HEK293 (cell line): ENCODE results near the gene CERS3.

Experiments
- CTCF ChIA-PET: fragments of 350-600 bp; formaldehyde crosslinking; extraction: SDS; loops from one replicate; lab custom pipeline; 2021; ENCODE audit warnings: antibody characterized with exemption; lab: Yijun Ruan, JAX
- POLR2A ChIA-PET: fragments of 300-600 bp; formaldehyde crosslinking; extraction: SDS; loops from one replicate; lab custom pipeline; 2020; ENCODE audit warnings: antibody characterized with exemption, inconsistent platforms; lab: Yijun Ruan, JAX
- H3K27ac ChIP-seq: fragments of 200-500 bp; sonication (Bioruptor generic); 2 replicates; pipeline ENCODE4 v1.5.1; 2014; ENCODE audit warnings: low read depth, low read length, control low read depth, inconsistent platforms; ENCODE audit errors: extremely low read depth
- H3K36me3 ChIP-seq, 2 experiments: fragments of 200-500 bp in 1 of 2; sonication (Bioruptor generic) in 1 of 2; 1 replicate in 1 of 2; 2 replicates in 1 of 2; pipeline ENCODE4 v1.5.1; 2014 to 2017; ENCODE audit warnings: inconsistent platforms in 2 of 2, low read length in 2 of 2; ENCODE audit not compliant: control insufficient read depth in 2 of 2, insufficient read depth in 1 of 2
- H3K4me1 ChIP-seq: fragments of 200-500 bp; sonication (Bioruptor generic); 2 replicates; pipeline ENCODE4 v1.5.1; 2014; ENCODE audit warnings: mild to moderate bottlenecking, low read length, inconsistent platforms; ENCODE audit not compliant: control insufficient read depth, insufficient read depth
- H3K4me3 ChIP-seq: 2 replicates; pipeline ENCODE4 v1.5.1; 2011; ENCODE audit warnings: low read depth, mild to moderate bottlenecking, control low read depth, low read length, moderate library complexity
- H3K9me3 ChIP-seq: fragments of 200-500 bp; sonication (Bioruptor generic); 2 replicates; pipeline ENCODE4 v1.5.1; 2014; ENCODE audit warnings: low read depth, low read length, inconsistent platforms; ENCODE audit not compliant: control insufficient read depth, insufficient read depth
- HOXD13 ChIP-seq: sonication (generic); formaldehyde crosslinking; IDR thresholded peaks from 2 replicates; pipeline ENCODE4 v1.8.0; 2022; ENCODE audit warnings: missing genetic modification reagents, borderline replicate concordance
- MZF1 ChIP-seq: fragments of 450-650 bp; formaldehyde crosslinking; IDR thresholded peaks from 2 replicates; pipeline ENCODE4 v1.5.1; 2017; ENCODE audit warnings: missing biosample characterization, missing genetic modification characterization, borderline replicate concordance
- RBAK ChIP-seq: fragments of 450-650 bp; formaldehyde crosslinking; IDR thresholded peaks from 2 replicates; pipeline ENCODE4 v1.5.1; 2016; ENCODE audit warnings: missing biosample characterization, missing genetic modification characterization
- SALL2 ChIP-seq: fragments of 450-650 bp; formaldehyde crosslinking; IDR thresholded peaks from 2 replicates; pipeline ENCODE4 v1.5.0; 2017; ENCODE audit warnings: missing biosample characterization, mild to moderate bottlenecking, missing genetic modification characterization, borderline replicate concordance
- SCRT1 ChIP-seq: fragments of 450-650 bp; formaldehyde crosslinking; IDR thresholded peaks from 2 replicates; pipeline ENCODE4 v1.5.1; 2016; ENCODE audit warnings: missing biosample characterization, missing genetic modification characterization, borderline replicate concordance
- SCRT2 ChIP-seq: fragments of 450-650 bp; formaldehyde crosslinking; IDR thresholded peaks from 2 replicates; pipeline ENCODE4 v1.5.1; 2016; ENCODE audit warnings: missing biosample characterization, missing genetic modification characterization
- SETDB1 ChIP-seq: IDR thresholded peaks from one replicate; pipeline ENCODE4 v1.6.1; 2017; ENCODE audit warnings: mild to moderate bottlenecking, low read length, moderate library complexity, mixed read lengths; ENCODE audit not compliant: insufficient read length
- ZBTB48 ChIP-seq: fragments of 450-650 bp; formaldehyde crosslinking; IDR thresholded peaks from 2 replicates; pipeline ENCODE4 v1.5.1; 2016; ENCODE audit warnings: missing biosample characterization, missing genetic modification characterization
- ZFP3 ChIP-seq: fragments of 450-650 bp; formaldehyde crosslinking; IDR thresholded peaks from 2 replicates; pipeline ENCODE4 v1.5.1; 2016; ENCODE audit warnings: low read depth, missing biosample characterization, missing genetic modification characterization
- ZFP41 ChIP-seq: fragments of 450-650 bp; formaldehyde crosslinking; IDR thresholded peaks from 2 replicates; pipeline ENCODE4 v1.5.1; 2016; ENCODE audit warnings: missing biosample characterization, missing genetic modification characterization, borderline replicate concordance
- ZNF133 ChIP-seq: fragments of 450-650 bp; formaldehyde crosslinking; IDR thresholded peaks from 2 replicates; pipeline ENCODE4 v1.5.1; 2016; ENCODE audit warnings: missing biosample characterization, missing genetic modification characterization
- ZNF157 ChIP-seq: fragments of 450-650 bp; formaldehyde crosslinking; IDR thresholded peaks from 2 replicates; pipeline ENCODE4 v1.5.1; 2016; ENCODE audit warnings: missing biosample characterization, missing genetic modification characterization
- ZNF223 ChIP-seq: fragments of 450-650 bp; formaldehyde crosslinking; IDR thresholded peaks from 2 replicates; pipeline ENCODE4 v1.5.1; 2016; ENCODE audit warnings: missing biosample characterization, missing genetic modification characterization
- ZNF335 ChIP-seq: fragments of 450-650 bp; formaldehyde crosslinking; conservative IDR thresholded peaks from 2 replicates; pipeline ENCODE4 v1.5.1; 2016; ENCODE audit warnings: missing biosample characterization, missing genetic modification characterization
- ZNF362 ChIP-seq: fragments of 450-650 bp; formaldehyde crosslinking; IDR thresholded peaks from 2 replicates; pipeline ENCODE4 v1.5.1; 2016; ENCODE audit warnings: missing biosample characterization, missing genetic modification characterization
- ZNF660 ChIP-seq: fragments of 450-650 bp; IDR thresholded peaks from 2 replicates; pipeline ENCODE4 v1.5.1; 2018; ENCODE audit warnings: missing biosample characterization, mild to moderate bottlenecking, missing genetic modification characterization
- ZNF768 ChIP-seq: fragments of 450-650 bp; formaldehyde crosslinking; IDR thresholded peaks from 2 replicates; pipeline ENCODE4 v1.5.1; 2018; ENCODE audit warnings: missing biosample characterization, mild to moderate bottlenecking, missing genetic modification characterization
- ZNF777 ChIP-seq: fragments of 450-650 bp; formaldehyde crosslinking; IDR thresholded peaks from 2 replicates; pipeline ENCODE4 v1.5.1; 2017; ENCODE audit warnings: missing biosample characterization, missing genetic modification characterization, borderline replicate concordance
- TF ChIP-seq, protein P1 (sequence below): fragments of 450-650 bp; formaldehyde crosslinking; IDR thresholded peaks from 2 replicates; pipeline ENCODE4 v1.5.1; 2016; ENCODE audit warnings: missing biosample characterization, missing genetic modification characterization
- TF ChIP-seq, protein P2 (sequence below): fragments of 450-650 bp; formaldehyde crosslinking; IDR thresholded peaks from 2 replicates; pipeline ENCODE4 v1.5.1; 2017; ENCODE audit warnings: missing biosample characterization, missing genetic modification characterization

CERS3 gene

DNA sequence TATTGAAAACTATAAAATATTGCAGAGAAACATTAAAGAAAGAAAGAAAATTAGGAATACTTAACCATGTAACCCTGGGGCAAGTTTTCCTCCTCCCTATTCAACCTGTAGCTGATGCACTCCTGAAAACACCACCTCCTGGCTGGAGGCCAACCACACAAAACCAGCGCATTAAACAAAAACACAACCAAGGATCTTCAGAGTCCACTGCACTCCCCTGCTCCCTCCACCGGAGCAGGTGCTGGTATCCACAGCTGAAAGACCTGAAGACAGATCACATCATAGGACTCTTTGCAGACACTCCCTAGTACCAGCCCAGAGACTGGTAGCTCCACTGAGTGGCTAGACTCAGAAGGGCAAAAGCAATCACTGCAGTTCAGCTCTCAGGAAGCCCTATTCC lies 173.4 kb downstream of the CERS3 start:
- Histone ChIP-seq H3K27ac (no peak overlapping the region), H3K4me1 (no peaks in the 10 kb centered on the region), H3K4me3 (no peak overlapping the region), H3K9me3 (no peaks in the 10 kb centered on the region), H3K36me3 (no peaks in the 10 kb centered on the region)
- TF ChIP-seq ZBTB48 (tag by site-specific recombination): peak; percentile 88
- no peak for TF ChIP-seq ZFP3
- TF ChIP-seq SCRT1: peak; percentile 87; the same call in 1 of the 2 replicates
- TF ChIP-seq SCRT2 (tag by site-specific recombination): peak; percentile 85
- POLR2A ChIA-PET: no interaction called here
- CTCF ChIA-PET: interaction anchor here (0.9 kb wide), 1 partner anchor 1083 kb away, joined by 5 read pairs; no protein-coding TSS in a partner anchor

DNA sequence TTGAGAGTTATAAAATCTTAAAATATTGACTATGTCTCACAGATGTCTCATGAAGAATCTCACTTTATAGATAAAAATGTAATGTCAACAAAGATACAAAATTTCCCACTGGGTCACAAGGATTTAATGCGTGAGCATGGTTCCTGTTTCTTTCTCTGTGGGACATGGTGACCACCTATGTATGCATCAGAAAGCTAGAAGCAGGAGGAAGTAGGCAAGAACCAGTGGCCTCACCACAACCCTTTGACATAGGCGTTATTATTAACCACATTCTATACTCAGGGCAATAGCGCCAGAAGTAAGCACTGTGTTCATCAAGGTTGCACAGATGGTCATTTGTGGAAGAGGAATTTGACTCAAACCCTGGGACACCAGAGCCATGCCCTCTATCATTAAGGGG lies 175.3 kb downstream of the CERS3 start:
- TF ChIP-seq ZNF335 (tag by site-specific recombination) (no peak), SETDB1 (no peak), ZNF223 (tag by site-specific recombination) (no peak), ZFP41 (tag by site-specific recombination) (no peak), ZNF768 (no peak), ZNF362 (no peak), HOXD13 (CRISPR knock-in tag) (no peak), RBAK (no peak), ZNF157 (no peak), ZNF133 (tag by site-specific recombination) (no peak), ZNF660 (tag by site-specific recombination) (no peak), ZNF777 (tag by site-specific recombination) (no peak), SALL2 (tag by site-specific recombination) (no peak), MZF1 (no peak)
- TF ChIP-seq, protein P1, sequence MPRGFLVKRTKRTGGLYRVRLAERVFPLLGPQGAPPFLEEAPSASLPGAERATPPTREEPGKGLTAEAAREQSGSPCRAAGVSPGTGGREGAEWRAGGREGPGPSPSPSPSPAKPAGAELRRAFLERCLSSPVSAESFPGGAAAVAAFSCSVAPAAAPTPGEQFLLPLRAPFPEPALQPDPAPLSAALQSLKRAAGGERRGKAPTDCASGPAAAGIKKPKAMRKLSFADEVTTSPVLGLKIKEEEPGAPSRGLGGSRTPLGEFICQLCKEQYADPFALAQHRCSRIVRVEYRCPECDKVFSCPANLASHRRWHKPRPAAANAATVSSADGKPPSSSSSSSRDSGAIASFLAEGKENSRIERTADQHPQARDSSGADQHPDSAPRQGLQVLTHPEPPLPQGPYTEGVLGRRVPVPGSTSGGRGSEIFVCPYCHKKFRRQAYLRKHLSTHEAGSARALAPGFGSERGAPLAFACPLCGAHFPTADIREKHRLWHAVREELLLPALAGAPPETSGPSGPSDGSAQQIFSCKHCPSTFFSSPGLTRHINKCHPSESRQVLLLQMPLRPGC: no peak
- CTCF ChIA-PET: interaction anchor here (0.8 kb wide), 1 partner anchor 11 kb away, joined by 3 read pairs; no protein-coding TSS in a partner anchor
- Histone ChIP-seq H3K9me3 (no peaks in the 10 kb centered on the region), H3K4me1 (no peaks in the 10 kb centered on the region), H3K27ac (no peak overlapping the region), H3K36me3 (no peaks in the 10 kb centered on the region), H3K4me3 (no peak overlapping the region)
- POLR2A ChIA-PET: no interaction called here

- ChIA-PET CTCF (interaction anchor here (0.6 to 5.2 kb wide), 43 partner anchors 8 to 1488 kb away, joined by 3 to 69 read pairs (median 5); partner anchors contain the start of genes ADAMTS17, ASB7 and LINS1), POLR2A (interaction anchor here (1.1 to 1.6 kb wide), 2 partner anchors 8 to 11 kb away, joined by 3 to 9 read pairs; no protein-coding TSS in a partner anchor)
- TF ChIP-seq HOXD13 (CRISPR knock-in tag): peak; percentile 37; the same call in 1 of the 2 replicates
- TF ChIP-seq, protein P2, sequence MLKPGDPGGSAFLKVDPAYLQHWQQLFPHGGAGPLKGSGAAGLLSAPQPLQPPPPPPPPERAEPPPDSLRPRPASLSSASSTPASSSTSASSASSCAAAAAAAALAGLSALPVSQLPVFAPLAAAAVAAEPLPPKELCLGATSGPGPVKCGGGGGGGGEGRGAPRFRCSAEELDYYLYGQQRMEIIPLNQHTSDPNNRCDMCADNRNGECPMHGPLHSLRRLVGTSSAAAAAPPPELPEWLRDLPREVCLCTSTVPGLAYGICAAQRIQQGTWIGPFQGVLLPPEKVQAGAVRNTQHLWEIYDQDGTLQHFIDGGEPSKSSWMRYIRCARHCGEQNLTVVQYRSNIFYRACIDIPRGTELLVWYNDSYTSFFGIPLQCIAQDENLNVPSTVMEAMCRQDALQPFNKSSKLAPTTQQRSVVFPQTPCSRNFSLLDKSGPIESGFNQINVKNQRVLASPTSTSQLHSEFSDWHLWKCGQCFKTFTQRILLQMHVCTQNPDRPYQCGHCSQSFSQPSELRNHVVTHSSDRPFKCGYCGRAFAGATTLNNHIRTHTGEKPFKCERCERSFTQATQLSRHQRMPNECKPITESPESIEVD (tag by site-specific recombination): no peak
- Histone ChIP-seq H3K4me1 (no peaks in the 10 kb centered on the region), H3K4me3 (no peak overlapping the region), H3K36me3 (no peaks in the 10 kb centered on the region), H3K27ac (no peak overlapping the region), H3K9me3 (no peaks in the 10 kb centered on the region)
These were observed 178.1 kb downstream of the CERS3 start for GRCh38 chr15:100350434-100351226.
